K562 (cell line): ENCODE results near the gene USP32. TPM values are rescaled to one million over a fixed set of nuclear protein-coding genes. Genes with fewer than 3 reads are reported as not detected.

ENCODE experiments used
- CHD2 ChIP-seq: IDR thresholded peaks from 2 replicates; pipeline ENCODE4 v1.6.1; 2011; ENCODE audit warnings: low read depth, low read length
- ELF1 ChIP-seq: fragments of 200-800 bp; sonication (Bioruptor generic); IDR thresholded peaks from 2 replicates; pipeline ENCODE4 v1.6.1; 2016; ENCODE audit warnings: missing genetic modification characterization, missing compliant biosample characterization
- MCM5 ChIP-seq: fragments of 450-650 bp; IDR thresholded peaks from 2 replicates; pipeline ENCODE4 v1.6.1; 2016; ENCODE audit warnings: low read depth
- MEF2A ChIP-seq: IDR thresholded peaks from 2 replicates; pipeline ENCODE4 v1.6.1; 2011; ENCODE audit warnings: low read depth, mild to moderate bottlenecking, low read length, moderate library complexity; ENCODE audit not compliant: control insufficient read depth
- NR1H2 ChIP-seq: sonication (generic); formaldehyde crosslinking; IDR thresholded peaks from 2 replicates; pipeline ENCODE4 v1.4.0; 2020; ENCODE audit warnings: mild to moderate bottlenecking, missing genetic modification reagents
- NR4A1 ChIP-seq, 2 experiments: fragments of 250-450 bp in 1 of 2; fragments of 450-650 bp in 1 of 2; sonication (Bioruptor Pico) in 1 of 2; IDR thresholded peaks; 2 replicates each; pipeline versions ENCODE4 v1.4.0 to v1.6.1; 2016 to 2020; ENCODE audit warnings: mild to moderate bottlenecking in 2 of 2, missing compliant biosample characterization in 1 of 2, missing genetic modification characterization in 1 of 2, moderate library complexity in 1 of 2
- PHF21A ChIP-seq: fragments of 450-650 bp; IDR thresholded peaks from 2 replicates; pipeline ENCODE4 v1.6.1; 2017; ENCODE audit warnings: low read depth, borderline replicate concordance
- PHF8 ChIP-seq: fragments of 200-600 bp; sonication (generic); IDR thresholded peaks from 2 replicates; pipeline ENCODE4 v1.6.1; 2012; ENCODE audit warnings: mixed run types, mild to moderate bottlenecking, inconsistent platforms, low read length, moderate library complexity, borderline replicate concordance
- POU5F1 ChIP-seq: fragments of 150-350 bp; IDR thresholded peaks from 2 replicates; pipeline ENCODE4 v1.6.1; 2014; ENCODE audit warnings: borderline replicate concordance, low read length, low read depth, mild to moderate bottlenecking; ENCODE audit not compliant: partially characterized antibody
- RFX1 ChIP-seq: fragments of 450-650 bp; IDR thresholded peaks from 2 replicates; pipeline ENCODE4 v1.6.1; 2016; ENCODE audit warnings: mild to moderate bottlenecking, moderate library complexity
- RUNX1 ChIP-seq: sonication (generic); IDR thresholded peaks from 2 replicates; pipeline ENCODE4 v1.6.1; 2016; ENCODE audit warnings: antibody characterized with exemption, low read depth
- SRSF9 ChIP-seq: fragments of 200-400 bp; formaldehyde crosslinking; IDR thresholded peaks from 2 replicates; pipeline ENCODE4 v1.6.1; 2017; ENCODE audit warnings: low read depth, low read length, borderline replicate concordance
- ZNF175 ChIP-seq: fragments of 200-800 bp; sonication (Bioruptor generic); IDR thresholded peaks from 2 replicates; pipeline ENCODE4 v1.6.1; 2016; ENCODE audit warnings: low read depth, mild to moderate bottlenecking, missing genetic modification characterization, missing compliant biosample characterization
- polyA plus RNA-seq, 8 experiments: library from polyadenylated mRNA; depleted of rRNA in 4 of 8; stranded (reverse) in 5 of 8; unstranded in 3 of 8; fragments of >200 nt; fragmentation: Nextera tagmentation in 2 of 8; fragmentation: Illumina TruSeq in 1 of 8; extraction: Ambion mirVana in 2 of 8; extraction: Trizol in 1 of 8; gene quantifications; 2 replicates each; pipeline versions ENCODE4 v1.2.1 to v1.2.3, GENCODE V29; 2011 to 2014; ENCODE audit warnings: inconsistent platforms in 1 of 8, missing spikeins in 1 of 8
- total RNA-seq, 7 experiments: library from RNA; depleted of rRNA in 6 of 7; stranded (reverse); fragments of >200 nt in 6 of 7; fragmentation: Illumina TruSeq in 2 of 7; extraction: Trizol in 2 of 7; gene quantifications; 2 replicates each; pipeline versions ENCODE4 v1.2.1 to v1.2.3, GENCODE V29; 2011 to 2021; ENCODE audit warnings: low replicate concordance in 1 of 7
- TF ChIP-seq, protein P1 (sequence below), 2 experiments: IDR thresholded peaks in 1 of 2; conservative IDR thresholded peaks in 1 of 2; 2 replicates each; pipeline ENCODE4 v1.6.1; 2016; ENCODE audit warnings: low read depth in 2 of 2, mild to moderate bottlenecking in 1 of 2, missing compliant biosample characterization in 1 of 2, missing genetic modification characterization in 1 of 2, moderate library complexity in 1 of 2
- TF ChIP-seq, protein P2 (sequence below): fragments of 450-650 bp; formaldehyde crosslinking; IDR thresholded peaks from 2 replicates; pipeline ENCODE4 v1.4.0; 2020; ENCODE audit warnings: mild to moderate bottlenecking, moderate library complexity
- TF ChIP-seq, protein P3 (sequence below), 2 experiments: fragments of 250-450 bp in 1 of 2; fragments of 450-650 bp in 1 of 2; sonication (Bioruptor Pico) in 1 of 2; IDR thresholded peaks; 2 replicates each; pipeline versions ENCODE4 v1.6.1 to v1.8.0; 2016 to 2021; ENCODE audit warnings: mild to moderate bottlenecking in 2 of 2, moderate library complexity in 2 of 2, missing compliant biosample characterization in 1 of 2, missing genetic modification characterization in 1 of 2
- TF ChIP-seq, protein P4 (sequence below): sonication (generic); formaldehyde crosslinking; IDR thresholded peaks from 2 replicates; pipeline ENCODE4 v1.8.1; 2023; ENCODE audit warnings: mild to moderate bottlenecking, missing genetic modification reagents

The USP32 gene
- total and polyA plus RNA-seq, 9 of the 15 experiments (the other 6 are each of a cell fraction or from before 2014, with no cell fraction given) = 18.0 to 69.3 (median 47.1) TPM

DNA sequence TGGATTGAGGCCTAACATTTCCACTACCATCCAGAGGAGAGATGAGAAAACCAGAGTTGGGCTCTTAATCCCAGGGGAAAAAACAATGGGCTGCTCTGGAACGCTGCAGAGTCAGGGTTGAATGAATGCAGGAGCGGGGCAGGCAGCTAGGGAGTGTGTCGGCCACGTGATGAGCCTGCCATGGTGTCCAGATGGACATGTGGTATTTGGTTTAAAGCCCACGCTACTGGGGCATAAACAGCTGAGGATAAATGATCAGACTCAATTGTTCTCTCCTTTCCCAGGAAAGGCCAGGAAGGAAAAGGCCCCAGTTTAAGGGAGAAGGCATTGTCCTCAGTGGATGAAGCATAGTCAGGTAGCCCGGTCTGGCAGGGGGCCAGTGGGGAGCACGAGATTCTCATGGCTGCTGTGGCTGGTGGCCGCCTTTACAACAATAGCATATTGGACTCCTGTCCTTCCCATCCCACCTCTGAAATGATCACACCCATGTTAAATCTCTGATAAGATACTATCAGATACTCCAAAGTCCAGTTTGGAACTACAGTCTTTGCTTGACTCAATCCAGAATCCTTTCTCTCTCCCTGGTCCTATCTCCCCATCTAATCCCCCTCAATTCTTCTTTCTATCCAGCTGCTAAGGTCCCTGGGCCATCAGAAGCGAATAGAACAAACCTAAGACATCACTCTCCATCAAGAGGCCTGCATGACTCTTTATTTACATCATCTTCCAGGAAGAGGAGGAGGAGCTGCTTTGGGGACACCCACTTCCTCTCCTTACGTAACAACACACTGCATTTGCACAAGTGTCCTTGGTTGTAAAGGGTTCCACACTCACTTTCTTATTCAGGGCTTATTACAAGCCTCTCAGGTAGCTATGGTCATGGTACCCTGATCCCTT, 221.8 kb downstream of the USP32 start (continued):
- TF ChIP-seq, protein P1, sequence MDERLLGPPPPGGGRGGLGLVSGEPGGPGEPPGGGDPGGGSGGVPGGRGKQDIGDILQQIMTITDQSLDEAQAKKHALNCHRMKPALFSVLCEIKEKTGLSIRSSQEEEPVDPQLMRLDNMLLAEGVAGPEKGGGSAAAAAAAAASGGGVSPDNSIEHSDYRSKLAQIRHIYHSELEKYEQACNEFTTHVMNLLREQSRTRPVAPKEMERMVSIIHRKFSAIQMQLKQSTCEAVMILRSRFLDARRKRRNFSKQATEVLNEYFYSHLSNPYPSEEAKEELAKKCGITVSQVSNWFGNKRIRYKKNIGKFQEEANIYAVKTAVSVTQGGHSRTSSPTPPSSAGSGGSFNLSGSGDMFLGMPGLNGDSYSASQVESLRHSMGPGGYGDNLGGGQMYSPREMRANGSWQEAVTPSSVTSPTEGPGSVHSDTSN (CRISPR knock-in tag; IDR thresholded peaks at IDR 0.05; ENCODE audit: low read depth) = no peak
- TF ChIP-seq, protein P1 (tag; conservative IDR thresholded peaks at IDR 0.05; ENCODE audit: low read depth) = no peak
- TF ChIP-seq RUNX1 (no peak), CHD2 (no peak), PHF21A (no peak), ELF1 (tag) (peak; percentile 38; the same call in 1 of the 2 replicates), POU5F1 (no peak), SRSF9 (no peak), MCM5 (no peak), ZNF175 (CRISPR knock-in tag) (peak; percentile 58), NR4A1 (CRISPR knock-in tag; IDR thresholded peaks at IDR 0.05) (no peak), NR4A1 (tag; IDR thresholded peaks at IDR 0.05) (no peak), NR1H2 (no peak), RFX1 (no peak), MEF2A (no peak), PHF8 (no peak)
- TF ChIP-seq, protein P2, sequence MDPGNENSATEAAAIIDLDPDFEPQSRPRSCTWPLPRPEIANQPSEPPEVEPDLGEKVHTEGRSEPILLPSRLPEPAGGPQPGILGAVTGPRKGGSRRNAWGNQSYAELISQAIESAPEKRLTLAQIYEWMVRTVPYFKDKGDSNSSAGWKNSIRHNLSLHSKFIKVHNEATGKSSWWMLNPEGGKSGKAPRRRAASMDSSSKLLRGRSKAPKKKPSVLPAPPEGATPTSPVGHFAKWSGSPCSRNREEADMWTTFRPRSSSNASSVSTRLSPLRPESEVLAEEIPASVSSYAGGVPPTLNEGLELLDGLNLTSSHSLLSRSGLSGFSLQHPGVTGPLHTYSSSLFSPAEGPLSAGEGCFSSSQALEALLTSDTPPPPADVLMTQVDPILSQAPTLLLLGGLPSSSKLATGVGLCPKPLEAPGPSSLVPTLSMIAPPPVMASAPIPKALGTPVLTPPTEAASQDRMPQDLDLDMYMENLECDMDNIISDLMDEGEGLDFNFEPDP (CRISPR knock-in tag) = no peak
- TF ChIP-seq, protein P3, sequence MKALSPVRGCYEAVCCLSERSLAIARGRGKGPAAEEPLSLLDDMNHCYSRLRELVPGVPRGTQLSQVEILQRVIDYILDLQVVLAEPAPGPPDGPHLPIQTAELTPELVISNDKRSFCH (CRISPR knock-in tag; IDR thresholded peaks at IDR 0.05) = no peak
- TF ChIP-seq, protein P3 (tag; IDR thresholded peaks at IDR 0.05) = no peak
- TF ChIP-seq, protein P4, sequence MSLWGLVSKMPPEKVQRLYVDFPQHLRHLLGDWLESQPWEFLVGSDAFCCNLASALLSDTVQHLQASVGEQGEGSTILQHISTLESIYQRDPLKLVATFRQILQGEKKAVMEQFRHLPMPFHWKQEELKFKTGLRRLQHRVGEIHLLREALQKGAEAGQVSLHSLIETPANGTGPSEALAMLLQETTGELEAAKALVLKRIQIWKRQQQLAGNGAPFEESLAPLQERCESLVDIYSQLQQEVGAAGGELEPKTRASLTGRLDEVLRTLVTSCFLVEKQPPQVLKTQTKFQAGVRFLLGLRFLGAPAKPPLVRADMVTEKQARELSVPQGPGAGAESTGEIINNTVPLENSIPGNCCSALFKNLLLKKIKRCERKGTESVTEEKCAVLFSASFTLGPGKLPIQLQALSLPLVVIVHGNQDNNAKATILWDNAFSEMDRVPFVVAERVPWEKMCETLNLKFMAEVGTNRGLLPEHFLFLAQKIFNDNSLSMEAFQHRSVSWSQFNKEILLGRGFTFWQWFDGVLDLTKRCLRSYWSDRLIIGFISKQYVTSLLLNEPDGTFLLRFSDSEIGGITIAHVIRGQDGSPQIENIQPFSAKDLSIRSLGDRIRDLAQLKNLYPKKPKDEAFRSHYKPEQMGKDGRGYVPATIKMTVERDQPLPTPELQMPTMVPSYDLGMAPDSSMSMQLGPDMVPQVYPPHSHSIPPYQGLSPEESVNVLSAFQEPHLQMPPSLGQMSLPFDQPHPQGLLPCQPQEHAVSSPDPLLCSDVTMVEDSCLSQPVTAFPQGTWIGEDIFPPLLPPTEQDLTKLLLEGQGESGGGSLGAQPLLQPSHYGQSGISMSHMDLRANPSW = no peak
